ENCODE measurements around the gene GSTO1.

GSTO1 gene

GRCh38 chr10:104279550-104280259 is 25.0 kb downstream of the GSTO1 start:
- TF ChIP-seq TEAD4 (IDR thresholded peaks at IDR 0.05) (no peak), TAF1 (IDR thresholded peaks at IDR 0.05; ENCODE audit: low read depth) (no peak), RAD21 (IDR thresholded peaks at IDR 0.05; ENCODE audit: low read depth) (no peak), ZBTB7A (IDR thresholded peaks at IDR 0.05; ENCODE audit: low read depth) (no peak), NFIC (IDR thresholded peaks at IDR 0.05) (no peak), YY1 (IDR thresholded peaks at IDR 0.05; ENCODE audit: low read depth) (no peak)

- TF ChIP-seq ZBTB7A (IDR thresholded peaks at IDR 0.05; ENCODE audit: low read depth) (no peak), EGR1 (IDR thresholded peaks at IDR 0.05) (no peak), CREB1 (IDR thresholded peaks at IDR 0.05; ENCODE audit: low read depth) (no peak), EP300 (IDR thresholded peaks at IDR 0.05; ENCODE audit: borderline replicate concordance) (no peak)
Observed at GRCh38 chr10:104281694-104282093, 27.0 kb downstream of the GSTO1 start.

GRCh38 chr10:104284846-104285245 is 30.2 kb downstream of the GSTO1 start:
- TF ChIP-seq MAX (IDR thresholded peaks at IDR 0.05) (no peak), CREB1 (IDR thresholded peaks at IDR 0.05; ENCODE audit: low read depth) (no peak), TEAD4 (IDR thresholded peaks at IDR 0.05) (no peak), YY1 (IDR thresholded peaks at IDR 0.05; ENCODE audit: low read depth) (no peak), USF1 (IDR thresholded peaks at IDR 0.05) (no peak), ZBTB7A (IDR thresholded peaks at IDR 0.05; ENCODE audit: low read depth) (no peak), FOXM1 (IDR thresholded peaks at IDR 0.05; ENCODE audit: borderline replicate concordance, low read depth) (no peak), TCF12 (IDR thresholded peaks at IDR 0.05; ENCODE audit: low read depth) (no peak)

GRCh38 chr10:104286939-104287338 is 32.2 kb downstream of the GSTO1 start:
- no peak for TF ChIP-seq YY1 (IDR thresholded peaks at IDR 0.05; ENCODE audit: low read depth)

- no peak for TF ChIP-seq ZBTB7A (IDR thresholded peaks at IDR 0.05; ENCODE audit: low read depth)
- TF ChIP-seq USF1 (IDR thresholded peaks at IDR 0.05), result no peak
- no peak for TF ChIP-seq EGR1 (IDR thresholded peaks at IDR 0.05)
- no peak for TF ChIP-seq NFIC (IDR thresholded peaks at IDR 0.05)
- TF ChIP-seq TEAD4 (IDR thresholded peaks at IDR 0.05), result no peak
- TF ChIP-seq MAX (IDR thresholded peaks at IDR 0.05), result no peak
- TF ChIP-seq TAF1 (IDR thresholded peaks at IDR 0.05; ENCODE audit: low read depth), result no peak
- TF ChIP-seq CEBPB (IDR thresholded peaks at IDR 0.05), result no peak
- TF ChIP-seq FOXM1 (IDR thresholded peaks at IDR 0.05; ENCODE audit: borderline replicate concordance, low read depth), result no peak
- no peak for TF ChIP-seq EP300 (IDR thresholded peaks at IDR 0.05; ENCODE audit: borderline replicate concordance)
Observed at GRCh38 chr10:104288355-104288754, 33.7 kb downstream of the GSTO1 start.

GRCh38 chr10:104291439-104291951 is 36.8 kb downstream of the GSTO1 start:
- TF ChIP-seq CEBPB (IDR thresholded peaks at IDR 0.05), result 0 out of 2 replicates have a peak, but pooled peaks have one; percentile 18
- TF ChIP-seq RAD21 (IDR thresholded peaks at IDR 0.05; ENCODE audit: low read depth), result peak; percentile 83
- TF ChIP-seq MAX (IDR thresholded peaks at IDR 0.05), result peak; percentile 44
- no peak for TF ChIP-seq CREB1 (IDR thresholded peaks at IDR 0.05; ENCODE audit: low read depth)
- TF ChIP-seq YY1 (IDR thresholded peaks at IDR 0.05; ENCODE audit: low read depth), result 0 out of 2 replicates have a peak, but pooled peaks have one; percentile 20
- TF ChIP-seq USF1 (IDR thresholded peaks at IDR 0.05), result no peak
- TF ChIP-seq EP300 (IDR thresholded peaks at IDR 0.05; ENCODE audit: borderline replicate concordance), result peak; percentile 25; the same call in 1 of the 2 replicates

- TF ChIP-seq FOXM1 (IDR thresholded peaks at IDR 0.05; ENCODE audit: borderline replicate concordance, low read depth) (no peak), TAF1 (IDR thresholded peaks at IDR 0.05; ENCODE audit: low read depth) (no peak), USF1 (IDR thresholded peaks at IDR 0.05) (no peak), NFIC (IDR thresholded peaks at IDR 0.05) (no peak)
Observed at GRCh38 chr10:104293011-104293410, 38.3 kb downstream of the GSTO1 start.

GRCh38 chr10:104293781-104294321 is 39.2 kb downstream of the GSTO1 start:
- TF ChIP-seq ZBTB7A (IDR thresholded peaks at IDR 0.05; ENCODE audit: low read depth), result no peak

All from Ishikawa (cell line).